ENCODE measurements around the gene SKA3.

The SKA3 gene

DNA sequence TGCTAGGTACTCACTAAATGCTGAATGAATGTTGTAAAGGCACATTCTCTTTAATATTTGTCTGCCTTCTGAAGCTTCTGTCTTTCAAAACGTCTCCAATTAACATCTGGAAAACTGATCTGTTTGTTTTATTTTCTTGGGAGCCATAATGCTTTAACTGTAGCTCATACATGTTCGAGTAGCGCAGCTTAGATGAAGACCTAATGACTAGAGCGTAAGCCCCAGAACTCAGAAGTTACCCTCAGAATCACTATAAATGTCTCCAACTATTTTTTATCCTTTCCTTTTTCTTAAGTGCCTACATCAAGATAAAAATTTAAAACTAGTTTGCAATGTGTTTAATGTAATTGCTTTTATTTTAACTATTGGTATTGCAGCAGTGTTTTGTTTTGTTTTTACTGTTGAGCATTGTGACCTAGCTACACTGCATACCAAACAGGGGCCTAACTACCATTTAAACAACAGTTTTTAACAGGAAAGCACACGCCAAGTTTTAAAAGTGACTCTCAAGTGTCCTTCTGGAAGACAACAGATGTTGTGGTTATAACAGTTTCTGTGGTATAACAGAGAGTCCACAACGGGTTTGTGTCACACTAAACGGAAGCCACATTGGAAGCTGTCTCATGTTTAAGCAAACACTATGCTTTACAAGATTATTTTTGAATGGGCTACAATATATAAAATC lies 42.1 kb upstream of the SKA3 start:
- TF ChIP-seq EP300 (IDR thresholded peaks at IDR 0.05; ENCODE audit: borderline replicate concordance) (no peak), USF1 (IDR thresholded peaks at IDR 0.05) (no peak), CEBPB (IDR thresholded peaks at IDR 0.05) (no peak), CREB1 (IDR thresholded peaks at IDR 0.05; ENCODE audit: low read depth) (no peak), ZBTB7A (IDR thresholded peaks at IDR 0.05; ENCODE audit: low read depth) (no peak), TCF12 (IDR thresholded peaks at IDR 0.05; ENCODE audit: low read depth) (no peak)

DNA sequence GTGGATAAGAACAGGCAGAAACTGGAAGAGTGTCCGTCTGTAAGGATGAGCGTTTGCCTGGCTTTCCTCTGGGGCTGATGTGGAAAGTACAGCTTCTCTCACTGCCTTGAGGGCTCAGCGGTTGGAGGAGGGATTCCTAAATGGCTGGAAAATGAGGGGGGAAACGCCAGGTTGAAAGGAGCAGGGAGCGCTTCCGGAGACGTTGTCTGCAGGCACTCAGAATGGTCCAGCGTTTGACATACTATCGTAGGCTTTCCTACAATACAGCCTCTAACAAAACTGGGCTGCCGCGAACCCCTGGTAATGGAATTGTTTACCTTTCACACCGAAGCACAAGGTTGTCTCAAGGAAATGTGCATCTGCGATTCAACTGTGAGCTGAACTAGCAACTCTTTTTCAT lies 40.0 kb upstream of the SKA3 start:
- TF ChIP-seq TAF1 (IDR thresholded peaks at IDR 0.05; ENCODE audit: low read depth) (no peak), RAD21 (IDR thresholded peaks at IDR 0.05; ENCODE audit: low read depth) (no peak), USF1 (IDR thresholded peaks at IDR 0.05) (no peak), TEAD4 (IDR thresholded peaks at IDR 0.05) (no peak), ZBTB7A (IDR thresholded peaks at IDR 0.05; ENCODE audit: low read depth) (no peak), YY1 (IDR thresholded peaks at IDR 0.05; ENCODE audit: low read depth) (no peak), CEBPB (IDR thresholded peaks at IDR 0.05) (no peak), CREB1 (IDR thresholded peaks at IDR 0.05; ENCODE audit: low read depth) (no peak), EGR1 (IDR thresholded peaks at IDR 0.05) (no peak), TCF12 (IDR thresholded peaks at IDR 0.05; ENCODE audit: low read depth) (no peak), NFIC (IDR thresholded peaks at IDR 0.05) (no peak)
- TF ChIP-seq, protein P1, sequence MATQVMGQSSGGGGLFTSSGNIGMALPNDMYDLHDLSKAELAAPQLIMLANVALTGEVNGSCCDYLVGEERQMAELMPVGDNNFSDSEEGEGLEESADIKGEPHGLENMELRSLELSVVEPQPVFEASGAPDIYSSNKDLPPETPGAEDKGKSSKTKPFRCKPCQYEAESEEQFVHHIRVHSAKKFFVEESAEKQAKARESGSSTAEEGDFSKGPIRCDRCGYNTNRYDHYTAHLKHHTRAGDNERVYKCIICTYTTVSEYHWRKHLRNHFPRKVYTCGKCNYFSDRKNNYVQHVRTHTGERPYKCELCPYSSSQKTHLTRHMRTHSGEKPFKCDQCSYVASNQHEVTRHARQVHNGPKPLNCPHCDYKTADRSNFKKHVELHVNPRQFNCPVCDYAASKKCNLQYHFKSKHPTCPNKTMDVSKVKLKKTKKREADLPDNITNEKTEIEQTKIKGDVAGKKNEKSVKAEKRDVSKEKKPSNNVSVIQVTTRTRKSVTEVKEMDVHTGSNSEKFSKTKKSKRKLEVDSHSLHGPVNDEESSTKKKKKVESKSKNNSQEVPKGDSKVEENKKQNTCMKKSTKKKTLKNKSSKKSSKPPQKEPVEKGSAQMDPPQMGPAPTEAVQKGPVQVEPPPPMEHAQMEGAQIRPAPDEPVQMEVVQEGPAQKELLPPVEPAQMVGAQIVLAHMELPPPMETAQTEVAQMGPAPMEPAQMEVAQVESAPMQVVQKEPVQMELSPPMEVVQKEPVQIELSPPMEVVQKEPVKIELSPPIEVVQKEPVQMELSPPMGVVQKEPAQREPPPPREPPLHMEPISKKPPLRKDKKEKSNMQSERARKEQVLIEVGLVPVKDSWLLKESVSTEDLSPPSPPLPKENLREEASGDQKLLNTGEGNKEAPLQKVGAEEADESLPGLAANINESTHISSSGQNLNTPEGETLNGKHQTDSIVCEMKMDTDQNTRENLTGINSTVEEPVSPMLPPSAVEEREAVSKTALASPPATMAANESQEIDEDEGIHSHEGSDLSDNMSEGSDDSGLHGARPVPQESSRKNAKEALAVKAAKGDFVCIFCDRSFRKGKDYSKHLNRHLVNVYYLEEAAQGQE (IDR thresholded peaks at IDR 0.05; ENCODE audit: low read depth), result no peak
- TF ChIP-seq, protein P2, sequence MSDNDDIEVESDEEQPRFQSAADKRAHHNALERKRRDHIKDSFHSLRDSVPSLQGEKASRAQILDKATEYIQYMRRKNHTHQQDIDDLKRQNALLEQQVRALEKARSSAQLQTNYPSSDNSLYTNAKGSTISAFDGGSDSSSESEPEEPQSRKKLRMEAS (IDR thresholded peaks at IDR 0.05), result no peak

DNA sequence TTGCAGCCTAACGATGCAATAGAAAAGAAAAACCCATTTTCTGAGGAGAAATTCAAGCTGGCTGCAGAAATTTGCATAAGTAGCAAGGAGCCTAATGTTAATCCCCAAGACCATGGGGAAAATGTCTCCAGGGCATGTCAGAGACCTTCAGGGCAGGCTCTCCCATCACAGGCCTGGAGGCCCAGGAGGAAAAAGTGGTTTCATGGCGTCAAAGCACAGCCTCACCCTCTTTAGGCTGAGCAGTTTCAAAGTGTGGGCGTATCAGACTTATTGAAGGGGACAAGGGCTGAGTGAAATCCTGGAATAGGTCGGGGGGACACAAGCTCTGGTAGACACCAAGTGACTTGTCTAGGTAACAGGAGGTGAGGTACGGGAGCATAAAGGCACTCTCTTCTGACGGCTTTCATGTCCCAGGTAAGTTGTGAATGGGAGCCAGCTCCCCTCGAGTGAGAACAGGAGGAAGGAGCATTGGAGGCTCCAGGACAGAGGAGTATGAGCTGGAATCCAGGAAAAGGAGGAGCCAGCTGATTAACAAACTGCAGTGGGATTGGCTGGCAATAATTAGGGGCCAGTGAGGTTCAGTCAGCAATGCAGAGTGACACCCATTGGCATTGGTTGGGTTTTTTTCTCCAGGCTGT lies 35.9 kb upstream of the SKA3 start:
- no peak for TF ChIP-seq USF1 (IDR thresholded peaks at IDR 0.05)
- TF ChIP-seq TEAD4 (IDR thresholded peaks at IDR 0.05), result no peak
- TF ChIP-seq CEBPB (IDR thresholded peaks at IDR 0.05), result no peak
- no peak for TF ChIP-seq RAD21 (IDR thresholded peaks at IDR 0.05; ENCODE audit: low read depth)
- TF ChIP-seq EP300 (IDR thresholded peaks at IDR 0.05; ENCODE audit: borderline replicate concordance), result no peak
- no peak for TF ChIP-seq NFIC (IDR thresholded peaks at IDR 0.05)
- no peak for TF ChIP-seq TCF12 (IDR thresholded peaks at IDR 0.05; ENCODE audit: low read depth)
- TF ChIP-seq EGR1 (IDR thresholded peaks at IDR 0.05), result no peak

DNA sequence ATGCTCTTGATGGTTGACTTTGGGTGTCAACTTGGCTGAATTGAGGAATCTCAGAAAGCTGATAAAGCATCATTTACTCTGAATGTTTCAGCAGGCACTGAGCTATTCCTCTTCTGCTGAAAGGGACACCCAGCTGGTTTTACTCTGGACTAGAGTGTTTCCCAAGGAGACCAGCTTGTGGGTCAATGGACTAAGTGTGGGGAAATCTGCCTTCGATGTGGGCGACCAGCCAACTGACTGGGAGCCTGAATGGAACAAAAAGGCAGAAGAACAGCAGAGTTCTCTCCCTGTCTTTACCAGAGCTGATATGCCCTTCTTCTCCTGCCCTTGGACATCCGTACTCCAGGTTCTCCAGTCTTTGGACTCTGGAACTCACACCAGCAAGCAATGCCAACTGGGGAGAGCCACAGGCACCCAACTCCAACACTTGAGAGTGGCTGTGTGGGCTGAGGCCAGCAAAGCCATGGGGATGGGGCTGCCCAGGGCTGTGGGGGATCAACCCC lies 32.4 kb upstream of the SKA3 start:
- TF ChIP-seq TEAD4 (IDR thresholded peaks at IDR 0.05) (no peak), TAF1 (IDR thresholded peaks at IDR 0.05; ENCODE audit: low read depth) (no peak), CEBPB (IDR thresholded peaks at IDR 0.05) (no peak), ZBTB7A (IDR thresholded peaks at IDR 0.05; ENCODE audit: low read depth) (no peak), USF1 (IDR thresholded peaks at IDR 0.05) (no peak), FOXM1 (IDR thresholded peaks at IDR 0.05; ENCODE audit: borderline replicate concordance, low read depth) (no peak), EGR1 (IDR thresholded peaks at IDR 0.05) (no peak), EP300 (IDR thresholded peaks at IDR 0.05; ENCODE audit: borderline replicate concordance) (no peak), CREB1 (IDR thresholded peaks at IDR 0.05; ENCODE audit: low read depth) (no peak), RAD21 (IDR thresholded peaks at IDR 0.05; ENCODE audit: low read depth) (no peak), TCF12 (IDR thresholded peaks at IDR 0.05; ENCODE audit: low read depth) (no peak), YY1 (IDR thresholded peaks at IDR 0.05; ENCODE audit: low read depth) (no peak), NFIC (IDR thresholded peaks at IDR 0.05) (no peak)
- TF ChIP-seq, protein P2 (IDR thresholded peaks at IDR 0.05), result no peak
- TF ChIP-seq, protein P1 (IDR thresholded peaks at IDR 0.05; ENCODE audit: low read depth), result no peak

Data from Ishikawa (cell line).